ENCODE results near the gene NRL.

DNA sequence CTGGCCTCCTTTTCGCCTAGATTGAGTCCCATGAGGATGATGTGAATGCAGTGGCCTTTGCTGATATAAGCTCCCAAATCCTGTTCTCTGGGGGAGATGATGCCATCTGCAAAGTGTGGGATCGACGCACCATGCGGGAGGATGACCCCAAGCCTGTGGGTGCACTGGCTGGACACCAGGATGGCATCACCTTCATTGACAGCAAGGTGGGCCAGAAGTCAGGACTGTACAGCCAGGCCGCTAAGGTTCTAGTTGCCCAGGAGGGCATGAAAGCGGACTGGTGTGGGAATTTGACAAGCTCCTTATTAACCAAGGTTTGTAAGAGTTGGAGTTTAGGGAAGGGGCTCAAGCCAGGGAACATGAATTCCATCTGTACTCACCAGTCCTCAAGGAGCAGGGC is 4.9 kb upstream of the NRL start:
- TF ChIP-seq, protein P1, sequence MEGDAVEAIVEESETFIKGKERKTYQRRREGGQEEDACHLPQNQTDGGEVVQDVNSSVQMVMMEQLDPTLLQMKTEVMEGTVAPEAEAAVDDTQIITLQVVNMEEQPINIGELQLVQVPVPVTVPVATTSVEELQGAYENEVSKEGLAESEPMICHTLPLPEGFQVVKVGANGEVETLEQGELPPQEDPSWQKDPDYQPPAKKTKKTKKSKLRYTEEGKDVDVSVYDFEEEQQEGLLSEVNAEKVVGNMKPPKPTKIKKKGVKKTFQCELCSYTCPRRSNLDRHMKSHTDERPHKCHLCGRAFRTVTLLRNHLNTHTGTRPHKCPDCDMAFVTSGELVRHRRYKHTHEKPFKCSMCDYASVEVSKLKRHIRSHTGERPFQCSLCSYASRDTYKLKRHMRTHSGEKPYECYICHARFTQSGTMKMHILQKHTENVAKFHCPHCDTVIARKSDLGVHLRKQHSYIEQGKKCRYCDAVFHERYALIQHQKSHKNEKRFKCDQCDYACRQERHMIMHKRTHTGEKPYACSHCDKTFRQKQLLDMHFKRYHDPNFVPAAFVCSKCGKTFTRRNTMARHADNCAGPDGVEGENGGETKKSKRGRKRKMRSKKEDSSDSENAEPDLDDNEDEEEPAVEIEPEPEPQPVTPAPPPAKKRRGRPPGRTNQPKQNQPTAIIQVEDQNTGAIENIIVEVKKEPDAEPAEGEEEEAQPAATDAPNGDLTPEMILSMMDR (IDR thresholded peaks at IDR 0.05): no peak
- no peak for TF ChIP-seq ZFX (IDR thresholded peaks at IDR 0.05; ENCODE audit: borderline replicate concordance)

All from 22Rv1 (cell line).